ENCODE measurements around the gene IARS1.

The IARS1 gene

DNA sequence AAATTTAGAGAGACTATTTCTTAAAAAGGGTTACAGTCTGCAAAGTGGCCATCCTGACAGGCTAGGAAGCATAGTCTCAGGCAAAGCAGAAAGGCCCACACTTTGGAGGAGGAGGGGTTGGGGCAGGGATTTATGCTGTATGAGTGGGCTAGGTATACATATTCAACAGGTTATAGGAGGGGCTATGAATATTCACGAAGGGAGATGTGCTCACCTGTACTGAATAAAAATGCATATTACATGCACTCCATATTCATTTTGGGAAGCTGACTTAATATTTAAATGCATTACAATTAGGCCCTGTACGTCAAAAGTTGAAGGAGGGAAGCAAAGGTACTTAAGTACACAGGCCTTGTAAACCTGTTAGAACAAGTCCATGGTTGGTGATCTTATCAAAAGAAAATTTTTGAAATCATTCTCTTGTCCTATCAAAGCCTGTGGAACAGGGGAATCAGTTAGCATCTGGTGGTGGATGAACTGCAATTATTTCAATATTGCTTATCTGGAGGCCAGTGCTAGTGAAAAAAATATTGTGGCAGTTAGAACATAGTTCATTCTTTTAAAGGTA lies 33.9 kb upstream of the IARS1 start:
- TF ChIP-seq, protein P1, sequence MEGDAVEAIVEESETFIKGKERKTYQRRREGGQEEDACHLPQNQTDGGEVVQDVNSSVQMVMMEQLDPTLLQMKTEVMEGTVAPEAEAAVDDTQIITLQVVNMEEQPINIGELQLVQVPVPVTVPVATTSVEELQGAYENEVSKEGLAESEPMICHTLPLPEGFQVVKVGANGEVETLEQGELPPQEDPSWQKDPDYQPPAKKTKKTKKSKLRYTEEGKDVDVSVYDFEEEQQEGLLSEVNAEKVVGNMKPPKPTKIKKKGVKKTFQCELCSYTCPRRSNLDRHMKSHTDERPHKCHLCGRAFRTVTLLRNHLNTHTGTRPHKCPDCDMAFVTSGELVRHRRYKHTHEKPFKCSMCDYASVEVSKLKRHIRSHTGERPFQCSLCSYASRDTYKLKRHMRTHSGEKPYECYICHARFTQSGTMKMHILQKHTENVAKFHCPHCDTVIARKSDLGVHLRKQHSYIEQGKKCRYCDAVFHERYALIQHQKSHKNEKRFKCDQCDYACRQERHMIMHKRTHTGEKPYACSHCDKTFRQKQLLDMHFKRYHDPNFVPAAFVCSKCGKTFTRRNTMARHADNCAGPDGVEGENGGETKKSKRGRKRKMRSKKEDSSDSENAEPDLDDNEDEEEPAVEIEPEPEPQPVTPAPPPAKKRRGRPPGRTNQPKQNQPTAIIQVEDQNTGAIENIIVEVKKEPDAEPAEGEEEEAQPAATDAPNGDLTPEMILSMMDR (IDR thresholded peaks at IDR 0.05; ENCODE audit: insufficient read depth, low read depth, low read length, missing control alignments), result no peak
- no peak overlapping the region for H3K4me3 ChIP-seq (ENCODE audit: low read depth, low read length)
- no peak for DNase-seq (ENCODE audit: low read depth)

DNA sequence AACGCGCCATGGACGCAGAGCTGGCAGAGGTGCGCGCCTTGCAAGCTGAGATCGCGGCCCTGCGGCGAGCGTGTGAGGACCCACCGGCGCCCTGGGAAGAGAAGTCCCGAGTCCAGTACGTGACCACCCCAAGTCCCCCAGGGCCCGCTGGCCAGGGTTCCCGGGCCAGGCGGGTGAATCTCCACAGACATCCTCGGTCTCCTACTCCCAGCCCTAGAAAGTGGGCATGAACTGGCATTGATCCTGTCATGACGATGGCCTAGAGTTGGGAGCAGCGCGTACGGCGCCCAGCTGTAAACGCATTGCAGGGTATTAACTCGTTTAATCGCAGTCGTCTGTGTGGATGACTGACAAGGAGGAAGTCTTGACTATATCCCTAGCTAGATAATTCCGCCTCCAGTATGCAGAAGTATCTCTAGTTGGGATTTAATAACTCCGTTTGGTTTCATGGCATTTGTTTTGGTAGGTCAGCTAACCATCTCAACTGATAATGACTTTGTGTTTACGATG lies 32.5 kb upstream of the IARS1 start:
- DNase-seq (ENCODE audit: low read depth), result peak; percentile 30
- TF ChIP-seq, protein P1 (IDR thresholded peaks at IDR 0.05; ENCODE audit: insufficient read depth, low read depth, low read length, missing control alignments), result no peak
- H3K4me3 ChIP-seq (ENCODE audit: low read depth, low read length), result peak overlapping the region; percentile 93

DNA sequence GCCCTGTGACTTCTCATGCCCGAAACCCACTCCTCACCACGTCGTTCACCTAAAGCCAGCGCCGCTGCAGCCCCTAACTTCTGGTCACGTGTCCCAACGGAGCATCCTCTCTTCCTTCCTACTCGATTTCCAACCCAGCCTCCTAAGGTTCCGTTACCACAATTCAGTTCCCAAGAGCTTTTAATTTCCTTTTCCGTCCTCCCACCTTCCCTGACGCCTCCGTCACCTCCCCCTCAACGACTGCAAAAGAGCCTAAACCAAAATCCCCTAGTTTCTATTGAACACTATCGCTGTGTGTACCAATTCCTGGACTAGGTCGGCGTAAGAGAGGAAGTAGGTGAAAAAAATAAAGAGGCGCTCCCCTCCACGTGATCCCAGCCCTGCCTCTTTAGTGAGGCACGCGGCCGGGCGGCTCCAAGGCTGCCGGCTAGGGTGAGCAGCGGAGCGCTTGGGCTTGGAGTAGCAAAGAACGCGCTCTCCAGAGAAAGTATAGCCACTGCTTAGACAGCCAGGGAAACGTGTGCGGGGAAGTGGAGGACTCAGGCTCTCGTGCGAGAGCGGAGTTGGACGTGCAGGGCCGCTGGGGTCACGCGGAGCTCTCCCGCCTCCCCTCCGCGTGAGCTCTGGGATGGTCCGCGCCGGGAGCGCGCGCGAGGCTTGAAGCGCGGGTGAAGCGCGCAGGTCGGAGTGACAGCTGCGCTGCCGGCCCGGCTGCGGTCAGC lies 31.9 kb upstream of the IARS1 start, which contains the start of the genes CENPP and NOL8:
TSS of gene CENPP (plus strand) at position 685 of the 722 bp plus-strand sequence.
TSS of gene NOL8 (minus strand) at position 82 of the 722 bp plus-strand sequence. CDS start 1,189 bp downstream, outside the sequence.
- peak; percentile 91 for DNase-seq (ENCODE audit: low read depth)
- H3K4me3 ChIP-seq (ENCODE audit: low read depth, low read length), result peak within 1 kb of the TSS; percentile 93
- TF ChIP-seq, protein P1 (IDR thresholded peaks at IDR 0.05; ENCODE audit: insufficient read depth, low read depth, low read length, missing control alignments), result no peak

DNA sequence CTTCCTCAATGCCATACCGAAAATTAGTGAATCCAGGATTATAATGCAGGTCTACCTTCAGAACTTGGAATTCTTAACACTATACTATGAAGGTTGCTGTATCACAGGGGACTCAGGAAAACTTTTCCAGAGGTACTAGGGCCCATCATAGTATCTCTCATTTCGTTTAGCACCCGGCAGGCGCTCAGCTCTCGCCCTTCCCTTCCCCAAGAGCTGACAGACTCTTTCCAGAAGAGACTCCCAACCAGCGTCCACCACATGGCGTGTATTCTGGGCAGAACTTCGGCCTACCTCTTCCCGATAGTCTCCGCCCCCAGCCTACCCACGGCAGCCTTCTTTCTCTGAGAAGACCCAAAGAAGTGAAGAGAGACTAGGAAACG lies 31.4 kb upstream of the IARS1 start:
- TF ChIP-seq, protein P1 (IDR thresholded peaks at IDR 0.05; ENCODE audit: insufficient read depth, low read depth, low read length, missing control alignments), result no peak
- DNase-seq (ENCODE audit: low read depth), result no peak
- H3K4me3 ChIP-seq (ENCODE audit: low read depth, low read length), result peak overlapping the region; percentile 93

DNA sequence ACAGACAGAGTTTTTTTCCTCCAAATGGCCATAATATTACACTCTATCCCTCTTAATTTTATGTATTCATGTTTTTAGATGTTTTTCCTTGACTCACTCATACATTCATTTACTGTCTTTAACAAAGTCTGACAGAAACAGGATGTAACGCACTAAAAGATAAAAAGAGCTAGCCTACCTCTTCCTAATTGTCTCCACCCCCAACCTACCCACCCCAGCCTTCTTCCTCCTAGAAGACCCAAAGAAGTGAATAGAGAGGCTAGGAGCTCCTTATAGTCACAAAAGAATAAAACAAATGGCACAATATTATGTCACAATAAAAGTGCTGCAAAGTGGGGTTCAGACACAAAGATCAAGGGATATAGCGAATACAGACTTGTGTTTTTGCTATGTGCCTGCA lies 30.9 kb upstream of the IARS1 start:
- TF ChIP-seq, protein P1 (IDR thresholded peaks at IDR 0.05; ENCODE audit: insufficient read depth, low read depth, low read length, missing control alignments), result no peak
- DNase-seq (ENCODE audit: low read depth), result no peak
- H3K4me3 ChIP-seq (ENCODE audit: low read depth, low read length), result peak overlapping the region; percentile 93

DNA sequence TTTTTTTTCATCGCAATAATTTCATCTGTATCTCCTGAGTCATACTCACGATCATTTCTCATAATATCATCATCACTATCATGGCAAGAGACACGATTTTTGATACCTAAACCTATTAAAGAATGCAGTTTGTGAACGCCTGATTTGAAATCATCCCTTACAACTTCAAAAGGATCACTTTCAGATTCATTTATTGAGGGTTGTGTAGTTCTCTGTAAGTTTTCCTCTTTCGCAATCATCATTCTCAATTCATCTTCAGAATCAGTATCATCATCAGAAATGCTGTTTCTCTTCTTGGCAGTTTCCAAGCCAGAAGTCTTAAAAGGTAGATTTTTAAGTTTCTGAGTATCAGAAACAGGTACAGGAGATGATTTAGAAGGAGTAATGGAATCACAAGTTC lies 22.0 kb upstream of the IARS1 start:
- no peak for DNase-seq (ENCODE audit: low read depth)
- no peak overlapping the region for H3K4me3 ChIP-seq (ENCODE audit: low read depth, low read length)
- TF ChIP-seq, protein P1 (IDR thresholded peaks at IDR 0.05; ENCODE audit: insufficient read depth, low read depth, low read length, missing control alignments), result no peak

Measured in GM12865 (cell line).